GM15510 (cell line): Measurements from ENCODE around the gene MUC3A.

Experiments
- POLR2A ChIP-seq: IDR thresholded peaks from 3 replicates; pipeline ENCODE4 v1.6.1; 2011; ENCODE audit warnings: borderline replicate concordance; ENCODE audit not compliant: insufficient read length; ENCODE audit errors: extremely low read depth

The MUC3A gene

GRCh38 chr7:100944138-100944537 is 5.2 kb upstream of the MUC3A start:
- no peak for TF ChIP-seq POLR2A

GRCh38 chr7:100946111-100946510 is 3.2 kb upstream of the MUC3A start:
- no peak for TF ChIP-seq POLR2A

GRCh38 chr7:100946766-100947365 is 2.5 kb upstream of the MUC3A start:
- no peak for TF ChIP-seq POLR2A

GRCh38 chr7:100947792-100948191 is 1.5 kb upstream of the MUC3A start:
- no peak for TF ChIP-seq POLR2A

- TF ChIP-seq POLR2A = no peak
Observed at GRCh38 chr7:100949933-100950443, 654 bp downstream of the MUC3A start.

- no peak for TF ChIP-seq POLR2A
Observed at GRCh38 chr7:100951172-100951571, 1.8 kb downstream of the MUC3A start.

- no peak for TF ChIP-seq POLR2A
Observed at GRCh38 chr7:100951888-100952560, 2.7 kb downstream of the MUC3A start.

- no peak for TF ChIP-seq POLR2A
Observed at GRCh38 chr7:100952641-100953040, 3.3 kb downstream of the MUC3A start.

- no peak for TF ChIP-seq POLR2A
Observed at GRCh38 chr7:100957832-100958421, 8.6 kb downstream of the MUC3A start.

- no peak for TF ChIP-seq POLR2A
Observed at GRCh38 chr7:100959894-100960293, 10.6 kb downstream of the MUC3A start.

- TF ChIP-seq POLR2A = no peak
Observed at GRCh38 chr7:100962537-100962936, 13.2 kb downstream of the MUC3A start.

- TF ChIP-seq POLR2A = no peak
Observed at GRCh38 chr7:100963386-100963785, 14.1 kb downstream of the MUC3A start.

GRCh38 chr7:100963874-100964273 is 14.5 kb downstream of the MUC3A start:
- TF ChIP-seq POLR2A = no peak

- no peak for TF ChIP-seq POLR2A
Observed at GRCh38 chr7:100964630-100965029, 15.3 kb downstream of the MUC3A start.

- no peak for TF ChIP-seq POLR2A
Observed at GRCh38 chr7:100965045-100965722, 15.8 kb downstream of the MUC3A start.
